ENCODE measurements around the gene PRKAR2B.
"Not testable (repeated sequence)": the region's sequence is repeated elsewhere in the genome, so short reads cannot be mapped to it uniquely, and the experiment has no call there.

Gene PRKAR2B

GRCh38 chr7:107080099-107080505 is 35.6 kb downstream of the PRKAR2B start:
- no peak for DNase-seq

- no peak for DNase-seq
These were observed 36.0 kb downstream of the PRKAR2B start for GRCh38 chr7:107080533-107080932.

- no peak for DNase-seq
These were observed 40.7 kb downstream of the PRKAR2B start for GRCh38 chr7:107085180-107085579.

GRCh38 chr7:107089627-107090026 is 45.1 kb downstream of the PRKAR2B start:
- DNase-seq = no peak

GRCh38 chr7:107090457-107090856 is 46.0 kb downstream of the PRKAR2B start:
- DNase-seq = no peak

GRCh38 chr7:107091306-107091705 is 46.8 kb downstream of the PRKAR2B start:
- no peak for DNase-seq

- not testable (repeated sequence) for DNase-seq
These were observed 49.2 kb downstream of the PRKAR2B start for GRCh38 chr7:107093671-107094070.

GRCh38 chr7:107099154-107099553 is 54.6 kb downstream of the PRKAR2B start:
- DNase-seq = not testable (repeated sequence)

GRCh38 chr7:107100824-107101223 is 56.3 kb downstream of the PRKAR2B start:
- no peak for DNase-seq

GRCh38 chr7:107103369-107103768 is 58.9 kb downstream of the PRKAR2B start:
- peak; percentile 41 for DNase-seq

GRCh38 chr7:107104801-107105200 is 60.3 kb downstream of the PRKAR2B start:
- DNase-seq = no peak

- DNase-seq = no peak
These were observed 61.2 kb downstream of the PRKAR2B start for GRCh38 chr7:107105591-107106245.

GRCh38 chr7:107108793-107109371 is 64.4 kb downstream of the PRKAR2B start:
- no peak for DNase-seq

GRCh38 chr7:107109955-107110354 is 65.5 kb downstream of the PRKAR2B start:
- DNase-seq = no peak

- DNase-seq = no peak
These were observed 66.7 kb downstream of the PRKAR2B start for GRCh38 chr7:107111196-107111595.

- DNase-seq = no peak
These were observed 69.4 kb downstream of the PRKAR2B start for GRCh38 chr7:107113866-107114265.

- DNase-seq = no peak
These were observed 70.6 kb downstream of the PRKAR2B start for GRCh38 chr7:107115114-107115513.

- no peak for DNase-seq
These were observed 71.4 kb downstream of the PRKAR2B start for GRCh38 chr7:107115762-107116540.

- DNase-seq = no peak
These were observed 73.8 kb downstream of the PRKAR2B start for GRCh38 chr7:107118109-107118900.

- DNase-seq = no peak
These were observed 75.0 kb downstream of the PRKAR2B start for GRCh38 chr7:107119376-107120105.

- DNase-seq = no peak
These were observed 78.0 kb downstream of the PRKAR2B start for GRCh38 chr7:107122486-107122911.

- DNase-seq = no peak
These were observed 78.9 kb downstream of the PRKAR2B start for GRCh38 chr7:107123392-107123791.
